A204.1 (cell line): ENCODE measurements around the gene RBM18.

ENCODE experiments used
- FAIRE-seq: peaks from 2 replicates; lab custom pipeline; 2012; peaks lifted over from hg19 to GRCh38; lab: Jason Lieb, UNC

RBM18 gene

GRCh38 chr9:122258886-122259415 is 5.7 kb downstream of the RBM18 start:
- no peak for FAIRE-seq

- FAIRE-seq: no peak
These were observed 8.4 kb downstream of the RBM18 start for GRCh38 chr9:122256206-122256605.

GRCh38 chr9:122254761-122255160 is 9.9 kb downstream of the RBM18 start:
- no peak for FAIRE-seq

- no peak for FAIRE-seq
These were observed 11.8 kb downstream of the RBM18 start for GRCh38 chr9:122252796-122253195.

GRCh38 chr9:122251351-122251750 is 13.3 kb downstream of the RBM18 start:
- FAIRE-seq: no peak

- FAIRE-seq: no peak
These were observed 16.2 kb downstream of the RBM18 start for GRCh38 chr9:122248448-122248865.

- FAIRE-seq: no peak
These were observed 18.0 kb downstream of the RBM18 start for GRCh38 chr9:122246666-122247065.

GRCh38 chr9:122244349-122244748 is 20.3 kb downstream of the RBM18 start:
- FAIRE-seq: no peak

- FAIRE-seq: no peak
These were observed 24.9 kb downstream of the RBM18 start for GRCh38 chr9:122239722-122240121.

GRCh38 chr9:122236681-122237080 is 28.0 kb downstream of the RBM18 start:
- no peak for FAIRE-seq

GRCh38 chr9:122234022-122234748 is 30.5 kb downstream of the RBM18 start:
- FAIRE-seq: no peak

GRCh38 chr9:122232796-122233306 is 31.8 kb downstream of the RBM18 start:
- no peak for FAIRE-seq

GRCh38 chr9:122229485-122229837 is 35.2 kb downstream of the RBM18 start:
- FAIRE-seq: no peak

- no peak for FAIRE-seq
These were observed 35.8 kb downstream of the RBM18 start, which contains the start of gene LHX6 for GRCh38 chr9:122228568-122229484. Gene LHX6 (minus strand): TSS chr9:122228957. CDS start chr9:122228740, 217 bp downstream.

- FAIRE-seq: no peak
These were observed 36.5 kb downstream of the RBM18 start for GRCh38 chr9:122228191-122228567.

- FAIRE-seq: no peak
These were observed 37.1 kb downstream of the RBM18 start for GRCh38 chr9:122227575-122227900.

- FAIRE-seq: no peak
These were observed 37.7 kb downstream of the RBM18 start for GRCh38 chr9:122226758-122227574.

GRCh38 chr9:122226142-122226757 is 38.4 kb downstream of the RBM18 start:
- FAIRE-seq: no peak

- no peak for FAIRE-seq
These were observed 39.1 kb downstream of the RBM18 start for GRCh38 chr9:122225312-122226141.

GRCh38 chr9:122223435-122223834 is 41.2 kb downstream of the RBM18 start:
- FAIRE-seq: no peak

- no peak for FAIRE-seq
These were observed 41.8 kb downstream of the RBM18 start for GRCh38 chr9:122222791-122223190.
